HepG2 (cell line): Measurements from ENCODE around the gene DDX10. TPM values are rescaled to one million over a fixed set of nuclear protein-coding genes. Genes with fewer than 3 reads are reported as not detected.

ENCODE experiments used
- ATAC-seq: fragments of 200-7000 bp; cut with Tn5 transposase; 3 replicates; pipeline ENCODE4 v1.9.1; 2020; ENCODE audit warnings: mild to moderate bottlenecking, moderate library complexity
- BruUV-seq: library from RNA; stranded (reverse); fragments of 400-500 nt; replicated peaks from 2 replicates; lab custom pipeline; 2021; lab: Mats Ljungman, UMichigan
- CTCF ChIA-PET: fragments of 300-600 bp; formaldehyde crosslinking; extraction: SDS; loops from one replicate; lab custom pipeline; 2021; ENCODE audit warnings: low total read pairs, inconsistent platforms, low intra/inter-chr PET ratio; lab: Yijun Ruan, JAX
- POLR2A ChIA-PET: fragments of 350-600 bp; sonication (Branson Sonifier 250); formaldehyde crosslinking; loops from one replicate; lab custom pipeline; 2020; ENCODE audit warnings: antibody characterized with exemption, inconsistent platforms; lab: Yijun Ruan, JAX
- DNase-seq: peaks from one replicate; pipeline ENCODE4 v3.0.0-alpha.2; 2015; ENCODE audit warnings: low spot score
- FAIRE-seq: peaks from 3 replicates; lab custom pipeline; 2011; peaks lifted over from hg19 to GRCh38; lab: Jason Lieb, UNC
- H2AFZ ChIP-seq: one replicate; pipeline ENCODE4 v1.6.1; 2011; ENCODE audit warnings: low read length, inconsistent platforms
- H3K27ac ChIP-seq: fragments of 300-600 bp; 3 replicates; pipeline ENCODE4 v1.8.0; 2011; ENCODE audit warnings: mixed run types, mild to moderate bottlenecking, mixed read lengths, low read length, inconsistent platforms; ENCODE audit not compliant: insufficient read depth; ENCODE audit errors: extremely low read length
- H3K27me3 ChIP-seq, 2 experiments: fragments of 200-600 bp in 1 of 2; 2 replicates in 1 of 2; 3 replicates in 1 of 2; pipeline versions ENCODE4 v1.6.0 to v1.8.0; 2011; ENCODE audit warnings: low read length in 2 of 2, mild to moderate bottlenecking in 2 of 2, moderate library complexity in 2 of 2, inconsistent platforms in 1 of 2; ENCODE audit not compliant: insufficient read depth in 2 of 2, control insufficient read depth in 1 of 2
- H3K36me3 ChIP-seq, 2 experiments: fragments of 200-600 bp in 1 of 2; replicated peaks in 1 of 2; 2 replicates in 1 of 2; 3 replicates in 1 of 2; pipeline versions ENCODE4 v1.5.1 to v1.8.0; 2011; ENCODE audit warnings: low read length in 2 of 2, inconsistent platforms in 1 of 2; ENCODE audit not compliant: insufficient read depth in 2 of 2, control insufficient read depth in 1 of 2
- H3K4me1 ChIP-seq: 2 replicates; pipeline ENCODE4 v1.5.1; 2012; ENCODE audit warnings: low read length, inconsistent platforms; ENCODE audit not compliant: insufficient read depth
- H3K4me2 ChIP-seq: 2 replicates; pipeline ENCODE4 v1.6.0; 2011; ENCODE audit warnings: low read depth, low read length, inconsistent platforms
- H3K4me3 ChIP-seq, 3 experiments: fragments of 200-600 bp in 1 of 3; sonication (generic), shearing (Covaris generic) in 1 of 3; replicated peaks in 1 of 3; 2 replicates each; pipeline ENCODE4 v1.5.1; 2011 to 2016; ENCODE audit warnings: low read length in 3 of 3, inconsistent platforms in 2 of 3, low read depth in 2 of 3, mild to moderate bottlenecking in 2 of 3, control low read depth in 1 of 3, mixed read lengths in 1 of 3; ENCODE audit not compliant: insufficient read depth in 1 of 3
- H3K79me2 ChIP-seq: one replicate; pipeline ENCODE4 v1.6.1; 2011; ENCODE audit warnings: low read length, inconsistent platforms; ENCODE audit not compliant: insufficient read depth
- H3K9ac ChIP-seq: 2 replicates; pipeline ENCODE4 v1.6.0; 2011; ENCODE audit warnings: mild to moderate bottlenecking, low read depth, low read length, inconsistent platforms; ENCODE audit not compliant: insufficient read depth
- H3K9me3 ChIP-seq: 2 replicates; pipeline ENCODE4 v1.5.1; 2012; ENCODE audit warnings: mild to moderate bottlenecking, low read length
- H4K20me1 ChIP-seq: 2 replicates; pipeline ENCODE4 v1.6.0; 2011; ENCODE audit warnings: inconsistent platforms, mild to moderate bottlenecking, low read length, moderate library complexity; ENCODE audit not compliant: insufficient read depth
- CHCHD3 ChIP-seq: sonication (generic); formaldehyde crosslinking; IDR thresholded peaks from 2 replicates; pipeline ENCODE4 v1.8.0; 2022; ENCODE audit warnings: mild to moderate bottlenecking, missing genetic modification reagents, moderate library complexity
- LBX2 ChIP-seq: sonication (generic); formaldehyde crosslinking; IDR thresholded peaks from 2 replicates; pipeline ENCODE4 v1.5.0; 2020; ENCODE audit warnings: missing genetic modification reagents, mild to moderate bottlenecking, borderline replicate concordance
- PAWR ChIP-seq: sonication (generic); formaldehyde crosslinking; IDR thresholded peaks from 2 replicates; pipeline ENCODE4 v1.4.0; 2020; ENCODE audit warnings: missing genetic modification reagents, mild to moderate bottlenecking, borderline replicate concordance
- RNF219 ChIP-seq: sonication (generic); formaldehyde crosslinking; IDR thresholded peaks from 2 replicates; pipeline ENCODE4 v1.5.0; 2020; ENCODE audit warnings: mild to moderate bottlenecking, missing genetic modification reagents
- SOX13 ChIP-seq, 3 experiments: fragments of 450-650 bp in 1 of 3; sonication (generic) in 1 of 3; formaldehyde crosslinking in 1 of 3; IDR thresholded peaks in 2 of 3; conservative IDR thresholded peaks in 1 of 3; 2 replicates each; pipeline versions ENCODE4 v1.5.0 to v1.6.1; 2016 to 2020; ENCODE audit warnings: antibody characterized with exemption in 1 of 3, mild to moderate bottlenecking in 1 of 3, missing compliant biosample characterization in 1 of 3, missing genetic modification reagents in 1 of 3, moderate library complexity in 1 of 3
- XRCC5 ChIP-seq: fragments of 200-400 bp; formaldehyde crosslinking; optimal IDR thresholded peaks from 2 replicates; pipeline ENCODE3; 2017; ENCODE audit warnings: mild to moderate bottlenecking, low read length
- ZNF180 ChIP-seq: sonication (generic); formaldehyde crosslinking; IDR thresholded peaks from 2 replicates; pipeline ENCODE4 v1.4.0; 2020; ENCODE audit warnings: low read depth, missing genetic modification reagents, borderline replicate concordance
- ZNF263 ChIP-seq: sonication (generic); formaldehyde crosslinking; IDR thresholded peaks from 2 replicates; pipeline ENCODE4 v1.4.0; 2020; ENCODE audit warnings: missing genetic modification reagents
- ZNF747 ChIP-seq: sonication (generic); formaldehyde crosslinking; IDR thresholded peaks from 2 replicates; pipeline ENCODE4 v1.8.1; 2023; ENCODE audit warnings: missing genetic modification reagents, mild to moderate bottlenecking, borderline replicate concordance
- ZNF782 ChIP-seq: sonication (generic); formaldehyde crosslinking; IDR thresholded peaks from 2 replicates; pipeline ENCODE4 v1.4.0; 2020; ENCODE audit warnings: missing genetic modification reagents, mild to moderate bottlenecking, borderline replicate concordance
- WGBS: methylation state at CpG from one replicate; pipeline ENCODE4 v1.1.6; 2017; ENCODE audit warnings: low lambda C conversion rate; 5-methylcytosine and 5-hydroxymethylcytosine counted together
- in situ Hi-C: cut with HindIII; loops from 2 replicates; pipeline ENCODE4 v1.10.0; 2017; ENCODE audit warnings: low pct_unique_long_range_greater_than_20kb; ENCODE audit not compliant: extremely low pct_ligation_motif_present
- intact Hi-C: fragments of 100-400 bp; cut with micrococcal nuclease; formaldehyde crosslinking; loops from one replicate; pipeline ENCODE4 v1.10.0; 2022; ENCODE audit not compliant: unreplicated experiment
- polyA plus RNA-seq, 8 experiments: library from polyadenylated mRNA; depleted of rRNA in 3 of 8; stranded (reverse) in 7 of 8; unstranded in 1 of 8; fragments of >200 nt; fragmentation: Illumina TruSeq in 4 of 8; extraction: Trizol in 4 of 8; gene quantifications; 2 replicates each; pipeline versions ENCODE4 v1.2.1 to v1.2.3, GENCODE V29; 2011 to 2016; ENCODE audit warnings: low read depth in 4 of 8, missing spikeins in 1 of 8, mixed read lengths in 1 of 8; ENCODE audit not compliant: insufficient read depth in 1 of 8
- total RNA-seq, 5 experiments: library from RNA; depleted of rRNA; stranded (reverse); fragments of >200 nt; fragmentation: Illumina TruSeq; extraction: Trizol; gene quantifications; 2 replicates each; pipeline ENCODE4 v1.2.3, GENCODE V29; 2016; ENCODE audit warnings: low read depth in 1 of 5
- TF ChIP-seq, protein P1 (sequence below): sonication (generic); formaldehyde crosslinking; IDR thresholded peaks from 2 replicates; pipeline ENCODE4 v1.5.0; 2020; ENCODE audit warnings: missing genetic modification reagents, mild to moderate bottlenecking, borderline replicate concordance

DDX10 gene
- total and polyA plus RNA-seq, 2 of the 13 experiments (the other 11 are each of a cell fraction or from before 2014, with no cell fraction given), result 17.0 to 32.0 TPM

DNA sequence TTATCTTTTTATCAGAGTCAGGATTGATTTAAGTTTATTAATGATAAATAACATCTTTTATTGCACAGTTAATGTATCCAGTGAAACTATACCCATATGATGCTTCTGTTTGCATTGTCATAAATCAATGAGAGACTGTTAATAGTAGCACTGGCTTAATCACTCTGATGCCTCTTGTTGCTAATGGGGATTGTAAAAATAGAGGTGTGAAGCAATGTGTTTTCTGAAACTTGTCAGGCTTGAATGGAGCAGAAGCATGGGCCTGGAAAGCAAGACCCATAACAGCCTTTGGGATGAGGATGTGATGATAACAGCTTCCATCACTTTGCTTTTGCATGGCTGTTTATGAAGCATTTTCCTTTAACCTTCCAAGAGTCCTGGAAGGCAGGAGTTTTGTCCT is 319.7 kb downstream of the DDX10 start (continued):
- TF ChIP-seq, protein P1, sequence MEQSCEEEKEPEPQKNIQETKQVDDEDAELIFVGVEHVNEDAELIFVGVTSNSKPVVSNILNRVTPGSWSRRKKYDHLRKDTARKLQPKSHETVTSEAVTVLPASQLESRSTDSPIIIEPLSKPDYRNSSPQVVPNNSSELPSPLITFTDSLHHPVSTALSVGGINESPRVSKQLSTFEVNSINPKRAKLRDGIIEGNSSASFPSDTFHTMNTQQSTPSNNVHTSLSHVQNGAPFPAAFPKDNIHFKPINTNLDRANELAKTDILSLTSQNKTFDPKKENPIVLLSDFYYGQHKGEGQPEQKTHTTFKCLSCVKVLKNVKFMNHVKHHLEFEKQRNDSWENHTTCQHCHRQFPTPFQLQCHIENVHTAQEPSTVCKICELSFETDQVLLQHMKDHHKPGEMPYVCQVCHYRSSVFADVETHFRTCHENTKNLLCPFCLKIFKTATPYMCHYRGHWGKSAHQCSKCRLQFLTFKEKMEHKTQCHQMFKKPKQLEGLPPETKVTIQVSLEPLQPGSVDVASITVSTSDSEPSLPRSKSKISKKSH (CRISPR knock-in tag), result no peak
- no peak for TF ChIP-seq ZNF782 (CRISPR knock-in tag)

DNA sequence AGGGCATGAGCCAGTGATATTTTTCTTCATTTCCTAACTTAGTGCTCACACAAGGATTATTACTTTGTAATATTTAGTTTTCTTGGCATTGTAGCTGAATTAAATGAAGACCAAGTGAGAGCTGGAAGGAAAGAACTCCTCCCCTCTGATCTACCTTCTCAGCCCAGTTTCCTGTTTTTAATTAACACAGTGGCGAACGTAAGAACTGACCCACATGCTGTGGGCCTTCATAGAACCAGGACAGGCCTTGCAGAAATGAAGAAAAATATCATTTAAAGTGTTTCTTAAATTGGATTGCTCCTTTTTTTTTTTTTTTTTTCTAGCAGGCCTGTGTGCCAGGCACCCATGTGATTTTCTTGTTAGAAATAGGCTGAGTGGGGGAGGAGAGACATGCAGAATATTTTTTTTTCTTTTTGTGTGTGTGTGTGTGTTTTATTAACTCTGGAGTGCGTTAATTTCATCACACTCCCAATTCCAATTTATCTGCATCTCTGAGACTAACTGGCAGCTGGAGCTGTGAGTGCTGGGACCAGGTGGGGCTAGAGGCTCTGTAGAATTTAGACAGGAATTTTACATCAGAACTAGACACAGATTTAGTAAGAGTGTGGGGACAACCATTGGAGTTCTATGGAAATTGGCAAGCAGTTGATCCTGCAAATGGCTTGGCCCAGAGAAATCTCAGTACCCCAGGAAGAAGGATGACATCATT is 320.5 kb downstream of the DDX10 start:
- H3K27me3 ChIP-seq, result no peaks in the 10 kb centered on the region
- in situ Hi-C loops, result no loop called here
- TF ChIP-seq SOX13 (IDR thresholded peaks at IDR 0.05), result no peak
- no peak for TF ChIP-seq SOX13 (CRISPR knock-in tag; conservative IDR thresholded peaks at IDR 0.05 in 1 of 2, IDR thresholded peaks at IDR 0.05 in 1 of 2)
- no peak for TF ChIP-seq ZNF263 (CRISPR knock-in tag)
- TF ChIP-seq CHCHD3, result no peak
- no peak for TF ChIP-seq PAWR (CRISPR knock-in tag)
- no peak for TF ChIP-seq XRCC5
- TF ChIP-seq LBX2 (CRISPR knock-in tag), result no peak
- TF ChIP-seq ZNF747 (CRISPR knock-in tag), result no peak
- no peak for TF ChIP-seq ZNF180 (CRISPR knock-in tag)
- TF ChIP-seq RNF219 (CRISPR knock-in tag), result no peak
- no peak overlapping the region for H3K9ac ChIP-seq
- H3K79me2 ChIP-seq, result no peaks in the 10 kb centered on the region
- ATAC-seq, result no peak
- H3K9me3 ChIP-seq, result no peaks in the 10 kb centered on the region
- POLR2A ChIA-PET, result no interaction called here
- H3K27ac ChIP-seq, result no peak overlapping the region
- no peak overlapping the region for H2AFZ ChIP-seq
- intact Hi-C loops, result no loop called here
- CTCF ChIA-PET, result no interaction called here
- FAIRE-seq, result no peak
- no peak overlapping the region for H3K4me2 ChIP-seq
- H3K4me1 ChIP-seq, result no peaks in the 10 kb centered on the region
- 3% methylated on average over 3 of the region's 3 CpGs for WGBS
- H3K36me3 ChIP-seq, result no peaks in the 10 kb centered on the region
- DNase-seq, result no peak
- BruUV-seq, result no TSS peak
- H3K4me3 ChIP-seq, result no peak overlapping the region
- no peaks in the 10 kb centered on the region for H4K20me1 ChIP-seq
